D341Med (cell line): Measurements from ENCODE around the gene PDZK1.
"Not testable (repeated sequence)": the region's sequence is repeated elsewhere in the genome, so short reads cannot be mapped to it uniquely, and the experiment has no call there.

Experiments used
- DNase-seq: peaks from one replicate; pipeline ENCODE4 v3.0.0; 2012; ENCODE audit warnings: low spot score

PDZK1 gene

GRCh38 chr1:145656245-145656943, 50.8 kb downstream of the PDZK1 start:
- not testable (repeated sequence) for DNase-seq

DNA sequence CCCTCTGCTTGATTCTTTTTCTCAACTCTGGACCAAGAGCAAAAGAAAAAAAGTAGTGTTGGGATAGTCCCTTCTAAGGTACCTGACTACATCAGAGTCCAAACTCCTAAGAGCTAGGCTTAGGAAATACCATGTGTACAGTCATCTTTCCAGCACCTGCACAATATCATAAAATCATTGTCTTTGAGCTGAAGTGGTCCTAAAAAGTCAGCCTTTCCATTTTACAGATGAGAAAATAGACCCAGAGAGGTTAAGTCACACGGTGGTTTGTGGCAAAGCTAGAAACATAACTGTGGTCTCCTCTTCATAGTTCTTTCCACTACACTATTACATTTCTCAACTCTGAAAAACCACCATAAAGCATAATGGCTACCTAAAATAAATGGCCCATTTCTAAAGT, 63.2 kb downstream of the PDZK1 start:
- DNase-seq = not testable (repeated sequence)

DNA sequence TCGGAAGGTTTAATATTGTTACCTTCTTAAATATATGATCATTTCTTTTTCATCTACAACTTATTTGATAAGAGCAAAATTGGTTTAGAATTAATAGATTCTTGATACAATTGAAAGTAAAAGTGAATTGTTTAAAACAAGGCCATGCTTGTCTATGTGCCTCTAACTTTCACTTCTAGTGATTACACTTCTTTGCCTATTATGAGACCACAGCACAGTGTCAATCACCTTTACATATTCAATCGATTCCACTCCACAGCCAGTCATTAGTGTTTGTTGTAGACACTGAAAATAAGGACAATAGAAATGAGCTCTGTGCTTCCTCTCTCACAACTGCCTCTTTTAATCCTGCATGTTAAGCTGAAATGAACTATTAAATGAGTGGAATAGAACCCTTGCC, 65.3 kb downstream of the PDZK1 start:
- DNase-seq = not testable (repeated sequence)

DNA sequence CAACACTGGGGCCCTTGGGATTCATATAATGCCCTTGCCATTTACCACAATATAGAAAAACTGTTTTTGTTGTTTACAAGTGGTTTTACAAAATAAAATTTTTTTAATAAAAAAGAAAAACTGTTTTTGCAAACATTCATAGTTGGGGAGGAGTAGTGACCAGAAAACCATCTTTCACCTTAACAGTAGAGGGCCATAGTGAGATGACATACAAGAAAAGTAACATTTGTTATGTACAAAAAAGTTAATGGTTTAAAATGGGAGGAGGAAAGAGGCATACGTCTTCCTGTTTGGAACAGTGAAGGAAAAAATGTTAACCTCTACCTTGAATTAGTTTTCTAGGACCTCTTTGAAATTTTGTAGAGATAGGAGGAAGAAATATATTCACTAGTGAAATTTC, 70.9 kb downstream of the PDZK1 start:
- not testable (repeated sequence) for DNase-seq

DNA sequence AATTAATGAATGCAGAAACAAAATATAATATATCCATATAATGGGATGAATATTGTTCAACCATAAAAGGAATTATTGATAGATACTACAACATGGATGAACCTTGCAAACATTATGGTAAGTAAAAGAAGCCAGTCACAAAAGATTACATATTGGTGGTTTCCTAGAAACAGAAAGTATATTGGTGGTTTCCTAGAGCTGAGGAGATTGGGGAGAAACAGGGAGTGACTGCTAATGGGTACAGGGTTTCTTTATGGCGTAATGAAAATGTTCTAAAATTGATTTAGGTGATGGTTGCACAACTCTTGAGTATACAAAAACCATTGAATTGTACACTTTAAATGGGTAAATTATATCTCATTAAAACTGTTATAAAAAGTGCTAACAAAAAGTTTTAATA, 85.0 kb downstream of the PDZK1 start:
- DNase-seq = not testable (repeated sequence)
